ENCODE data around the gene ANGPT4.
"Not testable (repeated sequence)": the region's sequence is repeated elsewhere in the genome, so short reads cannot be mapped to it uniquely, and the experiment has no call there.

Gene ANGPT4

DNA sequence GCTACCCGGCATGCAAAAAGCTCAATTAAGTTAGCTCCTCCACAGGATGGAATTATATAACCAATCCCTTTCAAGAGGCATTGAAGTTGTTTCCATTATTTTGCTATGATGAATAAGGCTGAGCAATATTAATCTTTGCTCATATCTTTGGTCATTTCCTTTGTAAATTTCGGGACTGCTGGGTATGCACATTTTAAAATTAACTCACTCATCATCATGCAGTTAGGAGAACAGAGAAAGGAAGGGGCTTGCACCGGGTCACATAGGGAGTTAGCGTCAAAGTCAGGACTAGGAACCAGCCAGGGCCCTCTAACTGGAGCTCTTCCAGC is 83.0 kb downstream of the ANGPT4 start:
- peaks cover 31% of the 10 kb centered on the region for H3K4me1 Mint-ChIP-seq
- no peak for DNase-seq (ENCODE audit: low spot score in 2 of 2)
- peaks cover 4% of the 10 kb centered on the region for H3K9me3 Mint-ChIP-seq
- no peak for ATAC-seq (ENCODE audit: low read depth)
- no peaks in the 10 kb centered on the region for H3K27me3 Mint-ChIP-seq
- H3K4me3 Mint-ChIP-seq = peak overlapping the region; percentile 94
- H3K36me3 Mint-ChIP-seq = peaks cover 4% of the 10 kb centered on the region
- H3K27ac Mint-ChIP-seq = peak overlapping the region; percentile 92

DNA sequence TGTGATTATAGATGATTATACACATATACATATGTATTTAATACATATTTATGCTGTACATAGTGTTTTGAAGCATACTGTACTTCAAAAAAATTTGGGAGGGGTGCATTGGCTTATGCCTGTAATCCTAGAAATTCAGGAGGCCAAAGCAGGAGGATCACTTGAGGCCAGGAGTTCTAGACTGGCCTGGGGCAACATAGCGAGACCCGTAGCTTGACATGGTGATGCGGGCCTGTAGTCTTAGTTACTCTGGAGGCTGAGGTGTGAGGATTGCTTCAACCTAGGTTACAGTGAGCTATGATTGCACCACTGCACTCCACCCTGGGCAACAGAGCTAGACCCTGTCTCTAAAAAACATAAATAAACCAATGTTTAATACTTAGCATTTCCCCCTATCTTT is 84.2 kb downstream of the ANGPT4 start:
- no peak overlapping the region for H3K4me3 Mint-ChIP-seq
- no peak for ATAC-seq (ENCODE audit: low read depth)
- no peaks in the 10 kb centered on the region for H3K36me3 Mint-ChIP-seq
- H3K4me1 Mint-ChIP-seq = peaks cover 27% of the 10 kb centered on the region
- no peak for DNase-seq (ENCODE audit: low spot score in 2 of 2)
- no peak overlapping the region for H3K27ac Mint-ChIP-seq
- H3K9me3 Mint-ChIP-seq = no peaks in the 10 kb centered on the region
- H3K27me3 Mint-ChIP-seq = no peaks in the 10 kb centered on the region

DNA sequence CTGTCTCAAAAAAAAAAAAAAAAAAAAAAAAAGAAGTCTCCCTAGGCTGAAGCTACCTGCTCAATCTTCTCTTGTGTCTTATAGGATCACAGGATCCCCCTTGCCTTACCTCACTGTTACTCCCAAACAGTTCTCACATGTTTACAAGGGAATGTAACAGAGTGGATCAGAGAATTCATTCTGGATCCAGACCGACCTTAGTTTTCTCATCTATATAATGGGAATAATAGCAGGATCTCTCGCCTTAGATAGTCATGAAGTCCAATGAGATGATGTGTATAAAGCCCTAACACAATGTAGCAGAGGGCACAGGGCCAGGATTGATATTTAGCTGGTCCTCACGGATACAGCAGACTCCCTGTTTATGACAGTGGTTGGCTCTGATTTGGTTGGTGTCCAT is 84.9 kb downstream of the ANGPT4 start:
- Mint-ChIP-seq H3K36me3 (no peaks in the 10 kb centered on the region), H3K27me3 (no peaks in the 10 kb centered on the region), H3K27ac (no peak overlapping the region), H3K4me3 (no peak overlapping the region), H3K4me1 (peaks cover 21% of the 10 kb centered on the region), H3K9me3 (no peaks in the 10 kb centered on the region)
- DNase-seq (ENCODE audit: low spot score in 2 of 2) (no peak), ATAC-seq (ENCODE audit: low read depth) (no peak)

DNA sequence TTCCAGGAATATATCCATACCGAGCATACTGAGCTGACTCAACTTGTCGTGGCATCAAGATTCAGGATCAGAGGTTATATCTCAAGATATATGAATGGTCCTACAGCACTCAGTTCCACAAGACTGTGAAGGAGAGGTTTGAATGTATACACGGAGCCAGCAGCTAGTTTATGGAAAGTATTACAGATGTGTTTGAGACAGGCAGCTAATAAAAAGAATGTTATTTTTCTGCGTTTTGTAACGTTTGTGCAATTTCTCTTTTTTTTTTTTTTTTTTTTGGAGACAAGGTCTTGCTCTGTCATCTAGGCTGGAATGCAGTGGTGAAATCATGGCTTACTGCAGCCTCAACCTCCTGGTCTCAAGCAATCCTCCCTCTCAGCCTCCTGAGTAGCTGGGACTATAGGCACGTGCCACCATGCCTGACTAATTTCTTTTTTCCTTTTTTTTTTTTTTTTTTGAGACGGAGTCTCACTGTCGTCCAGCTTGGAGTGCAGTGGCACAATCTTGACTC is 86.1 kb downstream of the ANGPT4 start:
- no peak overlapping the region for H3K4me3 Mint-ChIP-seq
- H3K27ac Mint-ChIP-seq = no peak overlapping the region
- no peaks in the 10 kb centered on the region for H3K9me3 Mint-ChIP-seq
- H3K36me3 Mint-ChIP-seq = no peaks in the 10 kb centered on the region
- H3K27me3 Mint-ChIP-seq = peaks cover 4% of the 10 kb centered on the region
- ATAC-seq (ENCODE audit: low read depth) (no peak), DNase-seq (ENCODE audit: low spot score in 2 of 2) (no peak)
- peaks cover 14% of the 10 kb centered on the region for H3K4me1 Mint-ChIP-seq

DNA sequence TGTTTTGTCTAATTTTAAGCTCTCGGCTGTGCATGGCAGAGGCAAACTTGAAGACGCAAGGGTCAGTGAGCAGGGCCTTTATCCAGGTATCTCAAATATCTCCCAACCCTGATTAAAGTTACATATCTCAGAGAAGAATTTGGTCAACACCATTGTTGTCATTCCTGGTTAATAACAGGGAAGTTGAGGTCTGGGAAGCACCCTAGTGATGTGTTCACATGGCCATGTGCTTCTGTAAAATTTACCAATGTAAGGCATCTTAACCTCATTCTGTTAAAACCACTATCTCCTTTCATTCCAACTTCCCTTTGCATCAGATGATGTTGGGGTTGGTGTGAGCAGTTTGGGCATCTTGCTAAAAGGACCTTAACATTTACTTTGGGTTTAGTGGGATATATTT is 86.6 kb downstream of the ANGPT4 start:
- peaks cover 10% of the 10 kb centered on the region for H3K4me1 Mint-ChIP-seq
- no peak overlapping the region for H3K27ac Mint-ChIP-seq
- ATAC-seq (ENCODE audit: low read depth) (no peak), DNase-seq (ENCODE audit: low spot score in 2 of 2) (no peak)
- no peaks in the 10 kb centered on the region for H3K9me3 Mint-ChIP-seq
- no peak overlapping the region for H3K4me3 Mint-ChIP-seq
- no peaks in the 10 kb centered on the region for H3K36me3 Mint-ChIP-seq
- H3K27me3 Mint-ChIP-seq = peaks cover 6% of the 10 kb centered on the region

DNA sequence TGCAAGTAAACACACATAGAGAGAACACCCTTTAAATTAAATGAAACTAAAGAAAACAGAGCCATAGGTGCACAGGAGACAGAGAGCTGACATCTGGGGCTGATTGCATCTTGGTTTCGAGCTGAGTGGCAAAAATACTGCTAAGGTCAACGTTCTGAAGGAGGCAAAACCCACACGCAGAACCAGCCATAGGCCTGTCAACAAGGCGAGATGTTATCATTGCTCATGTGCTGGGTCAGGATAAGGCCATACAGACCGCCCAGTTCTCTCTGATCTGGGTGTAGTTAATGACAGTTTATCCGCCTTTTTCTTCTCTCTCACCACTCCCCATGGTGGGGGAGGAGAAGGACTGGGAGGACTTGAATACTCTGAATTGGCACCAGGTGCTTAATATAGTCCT is 87.1 kb downstream of the ANGPT4 start:
- Mint-ChIP-seq H3K4me3 (no peak overlapping the region), H3K27me3 (peaks cover 6% of the 10 kb centered on the region), H3K27ac (no peak overlapping the region), H3K36me3 (no peaks in the 10 kb centered on the region), H3K4me1 (peaks cover 6% of the 10 kb centered on the region), H3K9me3 (no peaks in the 10 kb centered on the region)
- DNase-seq (ENCODE audit: low spot score in 2 of 2) (no peak), ATAC-seq (ENCODE audit: low read depth) (no peak)

DNA sequence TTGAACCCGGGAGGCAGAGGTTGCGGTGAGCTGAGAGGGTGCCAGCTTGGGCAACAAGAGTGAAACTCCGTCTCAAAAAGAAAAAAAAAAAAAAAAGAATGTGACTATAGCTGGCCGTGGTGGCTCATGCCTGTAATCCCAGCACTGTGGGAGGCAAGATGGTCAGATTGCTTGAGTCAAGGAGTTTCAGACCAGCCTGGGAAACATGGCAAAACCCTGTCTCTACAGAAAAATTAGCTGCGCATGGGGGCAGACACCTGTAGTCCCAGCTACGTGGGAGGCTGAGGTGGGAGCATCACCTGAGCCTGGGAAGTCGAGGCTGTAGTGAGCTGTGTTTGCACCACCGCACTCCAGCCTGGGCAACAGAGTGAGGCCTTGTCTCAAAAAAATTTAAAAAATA is 88.2 kb downstream of the ANGPT4 start:
- not testable (repeated sequence) for DNase-seq (ENCODE audit: low spot score in 2 of 2); H3K36me3 Mint-ChIP-seq; H3K27ac Mint-ChIP-seq; ATAC-seq (ENCODE audit: low read depth); H3K4me3 Mint-ChIP-seq; H3K9me3 Mint-ChIP-seq; H3K4me1 Mint-ChIP-seq; H3K27me3 Mint-ChIP-seq

DNA sequence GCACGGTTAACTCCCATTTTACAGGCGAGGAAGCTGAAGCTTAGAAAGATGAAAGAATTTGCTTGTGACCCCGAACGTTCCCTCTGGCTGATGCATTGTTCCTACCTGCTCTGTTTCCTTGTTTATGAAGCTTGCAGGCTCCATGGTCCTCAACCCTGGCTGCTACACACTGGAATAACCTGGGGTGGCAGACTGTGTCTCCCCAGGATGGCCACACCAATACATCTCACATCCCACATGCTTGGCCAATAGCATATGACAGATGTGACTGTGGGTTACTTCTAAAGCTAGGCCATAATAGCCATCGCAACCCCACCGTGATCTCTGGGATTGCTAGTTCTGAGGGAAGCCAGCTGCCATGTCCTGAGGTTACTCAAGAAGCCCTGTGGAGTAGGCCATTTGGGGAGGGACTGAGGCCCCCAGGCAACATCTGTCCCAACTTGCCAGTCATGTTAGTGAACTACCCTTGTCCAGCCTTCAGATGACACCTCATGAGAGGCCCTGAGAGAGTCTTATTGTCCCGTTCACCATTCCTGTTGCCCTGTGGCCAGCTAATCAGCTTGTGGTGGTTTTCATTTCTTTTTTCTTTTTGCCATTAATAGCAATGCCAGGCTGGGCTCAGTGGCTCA is 89.3 kb downstream of the ANGPT4 start:
- DNase-seq (ENCODE audit: low spot score in 2 of 2) (no peak), ATAC-seq (ENCODE audit: low read depth) (no peak)
- Mint-ChIP-seq H3K36me3 (no peaks in the 10 kb centered on the region), H3K4me3 (no peak overlapping the region), H3K27me3 (peaks cover 11% of the 10 kb centered on the region), H3K4me1 (peaks cover 6% of the 10 kb centered on the region), H3K27ac (no peak overlapping the region), H3K9me3 (no peaks in the 10 kb centered on the region)

DNA sequence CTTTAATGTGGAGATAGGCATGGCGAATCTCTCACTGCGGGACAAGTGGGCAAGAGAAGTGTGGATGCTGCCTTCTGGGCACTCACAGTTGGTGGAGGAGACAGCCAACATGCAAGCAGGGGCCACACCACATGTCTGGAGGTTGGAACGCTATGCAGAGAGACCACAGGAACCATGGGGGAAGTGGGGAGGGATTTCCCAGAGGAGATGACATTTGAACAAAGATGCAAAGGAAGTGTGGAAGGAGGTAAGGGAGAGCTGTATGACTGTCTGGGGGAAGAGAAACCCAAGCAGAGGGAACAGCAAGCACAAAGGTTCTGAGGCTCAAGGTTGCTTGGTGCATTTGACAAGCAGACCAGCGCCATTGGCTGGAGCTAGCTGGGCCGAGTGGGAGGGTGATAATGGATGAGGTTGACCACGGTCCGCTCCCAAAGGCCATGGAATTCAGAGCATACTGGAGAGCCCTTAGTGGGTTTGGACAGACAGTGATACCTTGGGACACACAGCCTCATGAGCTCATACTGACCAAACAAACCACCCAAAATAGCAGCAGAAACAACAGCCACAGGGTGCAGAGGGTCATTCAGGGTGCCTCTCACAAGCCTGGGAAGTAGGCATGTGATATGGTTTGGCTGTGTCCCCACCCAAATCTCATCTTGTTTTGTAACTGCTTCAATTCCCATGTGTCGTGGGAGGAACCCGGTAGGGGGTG is 90.3 kb downstream of the ANGPT4 start:
- Mint-ChIP-seq H3K4me1 (peaks cover 6% of the 10 kb centered on the region), H3K27ac (no peak overlapping the region), H3K9me3 (no peaks in the 10 kb centered on the region), H3K36me3 (no peaks in the 10 kb centered on the region), H3K4me3 (no peak overlapping the region), H3K27me3 (peaks cover 11% of the 10 kb centered on the region)
- ATAC-seq (ENCODE audit: low read depth) (no peak), DNase-seq (ENCODE audit: low spot score in 2 of 2) (no peak)

DNA sequence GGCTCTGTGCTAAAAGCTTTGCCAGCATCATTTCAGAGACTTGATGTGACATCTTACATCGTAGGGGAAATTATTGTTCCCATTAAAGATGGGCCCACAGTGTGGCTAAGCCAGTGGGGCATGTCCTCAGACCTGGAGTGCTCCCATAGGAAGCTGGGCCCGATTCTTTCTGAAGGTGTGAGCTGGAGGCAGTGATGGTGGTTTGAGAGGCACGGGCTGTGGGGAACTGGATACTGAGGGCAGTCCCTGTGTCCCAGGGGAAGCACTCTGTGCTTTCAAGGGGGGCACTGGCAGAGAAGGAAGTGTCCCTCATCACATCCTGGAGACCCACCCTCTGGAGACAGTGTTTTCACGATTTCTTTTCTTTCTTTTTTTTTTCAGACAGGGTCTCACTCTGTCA is 91.2 kb downstream of the ANGPT4 start:
- Mint-ChIP-seq H3K4me1 (peaks cover 10% of the 10 kb centered on the region), H3K27me3 (peaks cover 11% of the 10 kb centered on the region), H3K9me3 (no peaks in the 10 kb centered on the region), H3K4me3 (no peak overlapping the region), H3K27ac (no peak overlapping the region), H3K36me3 (no peaks in the 10 kb centered on the region)
- DNase-seq (ENCODE audit: low spot score in 2 of 2) (no peak), ATAC-seq (ENCODE audit: low read depth) (no peak)

DNA sequence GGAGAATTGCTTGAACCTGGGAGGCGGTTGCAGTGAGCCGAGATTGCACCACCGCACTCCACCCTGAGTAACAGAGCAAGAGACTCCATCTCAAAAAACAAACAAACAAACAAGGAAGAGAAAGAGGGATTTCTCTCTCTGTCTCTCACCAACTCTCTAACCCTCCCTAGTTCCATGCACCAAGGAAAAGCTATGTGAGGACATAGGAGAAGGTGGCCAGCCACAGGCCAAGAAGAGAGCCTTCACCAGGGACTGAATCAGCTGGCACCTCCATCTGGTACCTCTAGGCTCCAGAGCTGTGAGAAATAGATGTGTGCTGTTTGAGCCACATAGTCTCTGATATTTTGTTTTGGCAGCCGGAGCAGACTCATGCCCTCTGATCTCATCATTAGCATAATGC is 91.6 kb downstream of the ANGPT4 start:
- Mint-ChIP-seq H3K27me3 (peaks cover 11% of the 10 kb centered on the region), H3K9me3 (no peaks in the 10 kb centered on the region), H3K27ac (no peak overlapping the region), H3K36me3 (no peaks in the 10 kb centered on the region), H3K4me3 (no peak overlapping the region), H3K4me1 (peaks cover 10% of the 10 kb centered on the region)
- no peak for DNase-seq (ENCODE audit: low spot score in 2 of 2)
- ATAC-seq (ENCODE audit: low read depth) = no peak

DNA sequence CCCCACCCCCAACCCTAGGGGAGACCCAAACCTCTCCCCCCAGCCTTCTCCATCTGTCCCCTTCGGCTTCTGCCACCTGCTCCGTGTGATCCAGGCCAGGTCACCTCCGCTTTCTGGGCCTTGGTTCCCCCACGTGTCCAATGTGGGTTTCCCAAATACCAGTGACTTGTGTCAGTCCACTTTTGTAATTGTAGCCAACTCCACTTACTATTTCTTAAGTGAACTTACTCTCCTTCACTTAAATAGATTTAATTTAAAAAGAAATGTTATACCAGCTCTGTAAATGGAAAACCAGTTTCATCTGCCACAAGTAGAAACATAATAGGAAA is 92.6 kb downstream of the ANGPT4 start:
- Mint-ChIP-seq H3K36me3 (no peaks in the 10 kb centered on the region), H3K27ac (no peak overlapping the region), H3K4me3 (no peak overlapping the region), H3K27me3 (peaks cover 11% of the 10 kb centered on the region), H3K4me1 (peaks cover 10% of the 10 kb centered on the region), H3K9me3 (no peaks in the 10 kb centered on the region)
- no peak for DNase-seq (ENCODE audit: low spot score in 2 of 2)
- no peak for ATAC-seq (ENCODE audit: low read depth)

DNA sequence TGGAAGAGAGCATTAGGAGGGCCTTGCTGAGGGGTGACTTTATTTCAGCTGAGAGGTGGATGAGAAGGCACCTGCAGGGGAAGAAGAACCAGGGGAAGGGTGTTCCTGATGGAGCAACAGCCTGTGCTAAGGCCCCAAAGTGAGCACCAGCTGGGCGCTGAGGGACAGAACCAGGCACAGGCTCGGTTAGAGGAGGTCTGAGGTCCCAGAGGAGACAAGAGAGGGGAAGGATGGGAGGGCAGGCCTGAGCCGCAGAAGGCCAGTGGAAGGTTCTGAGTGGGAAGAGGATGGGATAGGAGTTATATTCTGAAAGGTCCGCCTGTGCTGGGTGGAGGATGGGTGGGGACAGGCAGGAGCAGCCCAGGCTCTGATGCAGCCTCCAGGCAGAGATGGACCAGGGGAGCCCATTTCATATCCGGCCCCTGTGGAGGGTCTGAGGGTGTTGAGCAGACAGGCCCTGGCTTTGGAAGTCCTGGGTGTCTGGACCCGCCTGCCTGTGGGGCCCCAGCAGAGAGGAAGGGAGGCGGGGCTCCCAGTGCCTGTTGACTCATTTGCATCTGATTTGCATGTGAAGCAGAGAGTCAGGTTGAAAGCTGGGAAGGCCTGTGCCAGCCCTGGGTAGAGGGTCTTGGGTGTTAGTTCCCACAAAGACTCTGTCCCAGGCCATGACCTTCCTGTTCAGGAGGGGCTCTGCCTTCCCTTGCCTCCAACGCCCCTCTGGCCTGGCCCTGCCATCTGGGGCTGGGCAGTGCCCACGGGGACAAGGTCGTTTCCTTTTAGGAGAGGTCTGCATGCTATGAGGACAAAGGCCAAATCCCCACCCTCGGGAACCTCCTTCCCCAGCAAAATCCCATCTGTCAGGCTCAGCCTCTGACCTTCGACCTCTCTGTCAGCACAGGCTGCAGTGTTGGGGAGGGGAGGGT is 93.2 kb downstream of the ANGPT4 start:
- no peaks in the 10 kb centered on the region for H3K36me3 Mint-ChIP-seq
- H3K9me3 Mint-ChIP-seq = no peaks in the 10 kb centered on the region
- peaks cover 10% of the 10 kb centered on the region for H3K4me1 Mint-ChIP-seq
- ATAC-seq (ENCODE audit: low read depth) = no peak
- no peak for DNase-seq (ENCODE audit: low spot score in 2 of 2)
- peaks cover 11% of the 10 kb centered on the region for H3K27me3 Mint-ChIP-seq
- peak overlapping the region; percentile 35 for H3K27ac Mint-ChIP-seq
- H3K4me3 Mint-ChIP-seq = no peak overlapping the region

DNA sequence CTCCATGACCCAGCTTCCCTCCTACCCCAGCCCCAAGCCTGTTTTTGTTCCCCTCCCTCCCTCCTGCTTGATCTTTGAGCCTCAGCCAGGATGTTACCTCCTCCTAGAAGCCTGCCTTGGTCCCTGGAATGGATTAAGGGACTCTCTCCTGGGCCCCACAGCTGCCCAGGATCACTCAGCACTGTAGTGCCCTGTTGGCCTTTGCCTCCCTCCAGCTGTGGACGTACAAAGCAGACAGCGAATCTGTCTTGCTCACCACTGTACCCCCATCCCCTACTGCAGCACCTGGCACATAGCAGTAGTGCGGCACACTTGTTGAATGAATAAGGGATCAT is 94.4 kb downstream of the ANGPT4 start:
- no peak overlapping the region for H3K27ac Mint-ChIP-seq
- H3K4me1 Mint-ChIP-seq = peaks cover 10% of the 10 kb centered on the region
- no peaks in the 10 kb centered on the region for H3K9me3 Mint-ChIP-seq
- no peak for ATAC-seq (ENCODE audit: low read depth)
- no peaks in the 10 kb centered on the region for H3K36me3 Mint-ChIP-seq
- DNase-seq (ENCODE audit: low spot score in 2 of 2) = no peak
- no peak overlapping the region for H3K4me3 Mint-ChIP-seq
- peaks cover 11% of the 10 kb centered on the region for H3K27me3 Mint-ChIP-seq

All from memory B cell (primary cell).